Fibroblast of lung (primary cell): ENCODE results near the gene ANKS4B. TPM values are rescaled to one million over a fixed set of nuclear protein-coding genes. Genes with fewer than 3 reads are reported as not detected.

Source experiments
- DNase-seq, 2 donors: peaks; one replicate each; pipeline versions ENCODE4 v3.0.0 to v3.0.0-alpha.2; 2010; ENCODE audit warnings: low read depth in 2 of 2
- H2AFZ ChIP-seq: 2 replicates; pipeline ENCODE4 v1.5.1; 2012; ENCODE audit warnings: low read length, control low read depth, inconsistent platforms
- H3K27ac ChIP-seq: 2 replicates; pipeline ENCODE4 v1.5.1; 2011; ENCODE audit warnings: low read length, control low read depth; ENCODE audit not compliant: insufficient read depth
- H3K27me3 ChIP-seq: 2 replicates; pipeline ENCODE4 v1.5.1; 2011; ENCODE audit warnings: mild to moderate bottlenecking, low read length; ENCODE audit not compliant: control insufficient read depth, insufficient read depth
- H3K36me3 ChIP-seq: 2 replicates; pipeline ENCODE4 v1.5.1; 2011; ENCODE audit warnings: low read length; ENCODE audit not compliant: control insufficient read depth, insufficient read depth
- H3K4me1 ChIP-seq: 2 replicates; pipeline ENCODE4 v1.5.1; 2011; ENCODE audit warnings: low read length; ENCODE audit not compliant: control insufficient read depth, insufficient read depth; ENCODE audit errors: extremely low read depth
- H3K4me2 ChIP-seq: 2 replicates; pipeline ENCODE4 v1.5.1; 2011; ENCODE audit warnings: low read length, control low read depth; ENCODE audit not compliant: insufficient read depth; ENCODE audit errors: extremely low read depth
- H3K4me3 ChIP-seq, 4 experiments: fragments of 200-600 bp in 1 of 4; sonication (generic) in 1 of 4; replicated peaks in 1 of 4; 2 replicates each; pipeline ENCODE4 v1.5.1; 2011 to 2016; ENCODE audit warnings: low read length in 4 of 4, low read depth in 3 of 4, mild to moderate bottlenecking in 3 of 4, control low read depth in 2 of 4, inconsistent platforms in 1 of 4, mixed read lengths in 1 of 4; ENCODE audit not compliant: insufficient read depth in 1 of 4; ENCODE audit errors: control extremely low read depth in 1 of 4
- H3K79me2 ChIP-seq: 2 replicates; pipeline ENCODE4 v1.5.1; 2012; ENCODE audit warnings: mild to moderate bottlenecking, low read length, inconsistent platforms; ENCODE audit not compliant: control insufficient read depth, insufficient read depth
- H3K9ac ChIP-seq: 2 replicates; pipeline ENCODE4 v1.5.1; 2011; ENCODE audit warnings: mild to moderate bottlenecking, low read length, control low read depth; ENCODE audit not compliant: insufficient read depth
- H3K9me3 ChIP-seq: 2 replicates; pipeline ENCODE4 v1.5.1; 2012; ENCODE audit warnings: low read depth, low read length; ENCODE audit not compliant: control insufficient read depth, insufficient read depth
- H4K20me1 ChIP-seq: 2 replicates; pipeline ENCODE4 v1.5.1; 2011; ENCODE audit warnings: low read length; ENCODE audit not compliant: control insufficient read depth, insufficient read depth; ENCODE audit errors: extremely low read depth
- EZH2 ChIP-seq: IDR thresholded peaks from 2 replicates; pipeline ENCODE4 v1.5.1; 2012; ENCODE audit warnings: low read length, control low read depth, mild to moderate bottlenecking; ENCODE audit errors: missing control alignments
- polyA plus RNA-seq, 2 donors: library from polyadenylated mRNA; depleted of rRNA in 1 of 2; stranded (reverse) in 1 of 2; unstranded in 1 of 2; fragments of >200 nt; gene quantifications; 2 replicates each; pipeline ENCODE4 v1.2.1, GENCODE V29; 2011 to 2012; ENCODE audit warnings: missing spikeins in 1 of 2
- total RNA-seq: library from RNA; depleted of rRNA; stranded (reverse); fragments of >200 nt; gene quantifications from 2 replicates; pipeline ENCODE4 v1.2.1, GENCODE V29; 2014
- TF ChIP-seq, protein P1 (sequence below), 2 donors: IDR thresholded peaks in 1 of 2; conservative IDR thresholded peaks in 1 of 2; 1 replicate in 1 of 2; 2 replicates in 1 of 2; pipeline ENCODE4 v1.5.1; 2011 to 2012; ENCODE audit warnings: low read length in 2 of 2, control low read depth in 1 of 2, inconsistent platforms in 1 of 2, low read depth in 1 of 2, mild to moderate bottlenecking in 1 of 2

ANKS4B gene
- total and polyA plus RNA-seq, 2 donors (not counting 1 experiment from before 2014, with no cell fraction given), result not detected

DNA sequence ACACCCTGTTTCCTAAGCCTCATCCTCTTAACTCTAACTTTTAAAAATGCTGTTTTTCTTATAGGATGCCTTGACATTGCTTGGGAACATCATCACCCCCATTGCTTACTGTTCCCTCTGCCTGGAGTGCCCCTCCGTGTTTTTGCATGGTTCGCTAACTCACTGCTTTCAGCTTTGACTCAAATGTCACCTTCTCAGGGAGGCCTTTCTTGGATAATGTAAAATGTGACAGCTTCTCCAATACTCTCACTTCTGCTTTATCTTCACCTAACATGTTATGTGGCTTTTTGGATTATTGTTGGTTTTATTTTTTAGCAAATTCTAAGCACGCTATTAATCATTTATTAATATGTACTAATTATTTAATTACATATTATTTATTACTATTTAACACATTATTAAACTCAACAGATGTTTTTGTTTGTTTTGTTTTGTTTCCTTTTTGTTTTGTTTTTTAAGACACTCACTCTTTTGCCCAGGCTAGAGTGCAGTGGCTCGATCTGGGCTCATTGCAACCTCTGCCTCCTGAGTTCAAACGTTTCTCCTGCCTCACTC lies 40.8 kb downstream of the ANKS4B start:
- Histone ChIP-seq H3K9ac (no peak overlapping the region), H2AFZ (no peak overlapping the region), H4K20me1 (no peaks in the 10 kb centered on the region), H3K4me1 (no peaks in the 10 kb centered on the region), H3K27me3 (peaks cover 34% of the 10 kb centered on the region), H3K27ac (no peak overlapping the region), H3K9me3 (no peaks in the 10 kb centered on the region), H3K36me3 (no peaks in the 10 kb centered on the region), H3K4me3 (no peak overlapping the region), H3K79me2 (no peaks in the 10 kb centered on the region), H3K4me2 (no peak overlapping the region)
- DNase-seq, result no peak
- TF ChIP-seq, protein P1, sequence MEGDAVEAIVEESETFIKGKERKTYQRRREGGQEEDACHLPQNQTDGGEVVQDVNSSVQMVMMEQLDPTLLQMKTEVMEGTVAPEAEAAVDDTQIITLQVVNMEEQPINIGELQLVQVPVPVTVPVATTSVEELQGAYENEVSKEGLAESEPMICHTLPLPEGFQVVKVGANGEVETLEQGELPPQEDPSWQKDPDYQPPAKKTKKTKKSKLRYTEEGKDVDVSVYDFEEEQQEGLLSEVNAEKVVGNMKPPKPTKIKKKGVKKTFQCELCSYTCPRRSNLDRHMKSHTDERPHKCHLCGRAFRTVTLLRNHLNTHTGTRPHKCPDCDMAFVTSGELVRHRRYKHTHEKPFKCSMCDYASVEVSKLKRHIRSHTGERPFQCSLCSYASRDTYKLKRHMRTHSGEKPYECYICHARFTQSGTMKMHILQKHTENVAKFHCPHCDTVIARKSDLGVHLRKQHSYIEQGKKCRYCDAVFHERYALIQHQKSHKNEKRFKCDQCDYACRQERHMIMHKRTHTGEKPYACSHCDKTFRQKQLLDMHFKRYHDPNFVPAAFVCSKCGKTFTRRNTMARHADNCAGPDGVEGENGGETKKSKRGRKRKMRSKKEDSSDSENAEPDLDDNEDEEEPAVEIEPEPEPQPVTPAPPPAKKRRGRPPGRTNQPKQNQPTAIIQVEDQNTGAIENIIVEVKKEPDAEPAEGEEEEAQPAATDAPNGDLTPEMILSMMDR (conservative IDR thresholded peaks at IDR 0.05 in 1 of 2, IDR thresholded peaks at IDR 0.05 in 1 of 2; ENCODE audit: low read depth in 1 of 2, low read length in 2 of 2), result no peak
- TF ChIP-seq EZH2, result no peak

DNA sequence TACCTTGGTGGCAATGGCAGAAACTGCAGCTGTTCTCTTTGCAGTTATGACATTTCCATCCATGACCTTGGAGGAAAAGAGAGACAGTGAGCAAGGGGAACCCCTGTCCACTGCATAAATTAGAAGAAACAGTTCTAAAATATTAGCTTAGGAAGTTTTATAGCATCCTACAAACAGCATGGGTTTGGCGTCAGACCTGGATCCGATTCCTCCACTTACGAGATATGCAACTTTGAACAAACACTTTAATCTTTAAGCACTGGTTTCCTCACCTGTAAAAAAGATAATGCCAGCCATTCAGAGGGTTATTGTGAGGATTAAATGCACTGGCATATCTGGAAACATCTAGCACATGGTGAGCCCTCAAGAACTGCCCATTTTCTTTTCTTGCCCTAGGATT lies 42.0 kb downstream of the ANKS4B start:
- Histone ChIP-seq H3K4me2 (no peak overlapping the region), H3K9me3 (no peaks in the 10 kb centered on the region), H2AFZ (no peak overlapping the region), H3K4me1 (no peaks in the 10 kb centered on the region), H3K4me3 (no peak overlapping the region), H3K79me2 (no peaks in the 10 kb centered on the region), H3K9ac (no peak overlapping the region), H3K27ac (no peak overlapping the region), H3K36me3 (no peaks in the 10 kb centered on the region), H4K20me1 (no peaks in the 10 kb centered on the region), H3K27me3 (peaks cover 39% of the 10 kb centered on the region)
- TF ChIP-seq, protein P1 (conservative IDR thresholded peaks at IDR 0.05 in 1 of 2, IDR thresholded peaks at IDR 0.05 in 1 of 2; ENCODE audit: low read depth in 1 of 2, low read length in 2 of 2), result no peak
- TF ChIP-seq EZH2, result no peak
- no peak for DNase-seq

DNA sequence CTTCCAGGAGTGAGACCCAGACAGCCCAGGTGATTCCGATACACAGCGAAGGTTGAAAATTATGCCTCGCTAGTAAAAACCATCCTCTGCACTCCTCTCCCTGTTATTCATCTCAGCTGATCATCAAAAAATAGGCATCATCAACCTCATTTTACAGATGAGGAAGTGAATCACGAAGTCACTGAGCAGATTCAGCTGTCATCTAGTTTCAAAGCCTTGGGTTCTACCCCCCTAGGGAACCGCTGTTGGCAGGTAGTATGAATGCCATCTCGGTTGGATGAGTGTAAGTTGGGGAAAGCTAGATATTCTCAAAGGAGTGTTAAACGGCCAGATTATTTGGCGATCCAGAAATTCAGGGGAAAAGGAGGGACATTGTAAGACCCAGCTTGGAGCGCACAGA lies 42.6 kb downstream of the ANKS4B start:
- H4K20me1 ChIP-seq, result no peaks in the 10 kb centered on the region
- TF ChIP-seq, protein P1 (conservative IDR thresholded peaks at IDR 0.05 in 1 of 2, IDR thresholded peaks at IDR 0.05 in 1 of 2; ENCODE audit: low read depth in 1 of 2, low read length in 2 of 2), result no peak
- no peak for TF ChIP-seq EZH2
- peaks cover 38% of the 10 kb centered on the region for H3K27me3 ChIP-seq
- H2AFZ ChIP-seq, result no peak overlapping the region
- no peak overlapping the region for H3K4me2 ChIP-seq
- H3K4me1 ChIP-seq, result no peaks in the 10 kb centered on the region
- no peaks in the 10 kb centered on the region for H3K79me2 ChIP-seq
- H3K9me3 ChIP-seq, result no peaks in the 10 kb centered on the region
- no peak overlapping the region for H3K4me3 ChIP-seq
- no peak overlapping the region for H3K9ac ChIP-seq
- no peak overlapping the region for H3K27ac ChIP-seq
- H3K36me3 ChIP-seq, result no peaks in the 10 kb centered on the region
- DNase-seq, result no peak
